Measurements from ENCODE around the gene SMYD2. TPM values are rescaled to one million over a fixed set of nuclear protein-coding genes. Genes with fewer than 3 reads are reported as not detected.
"Not testable (repeated sequence)": the region's sequence is repeated elsewhere in the genome, so short reads cannot be mapped to it uniquely, and the experiment has no call there.

Gene SMYD2
- total RNA-seq, 2 donors from 2014 or later: 18.4 to 18.5 TPM

DNA sequence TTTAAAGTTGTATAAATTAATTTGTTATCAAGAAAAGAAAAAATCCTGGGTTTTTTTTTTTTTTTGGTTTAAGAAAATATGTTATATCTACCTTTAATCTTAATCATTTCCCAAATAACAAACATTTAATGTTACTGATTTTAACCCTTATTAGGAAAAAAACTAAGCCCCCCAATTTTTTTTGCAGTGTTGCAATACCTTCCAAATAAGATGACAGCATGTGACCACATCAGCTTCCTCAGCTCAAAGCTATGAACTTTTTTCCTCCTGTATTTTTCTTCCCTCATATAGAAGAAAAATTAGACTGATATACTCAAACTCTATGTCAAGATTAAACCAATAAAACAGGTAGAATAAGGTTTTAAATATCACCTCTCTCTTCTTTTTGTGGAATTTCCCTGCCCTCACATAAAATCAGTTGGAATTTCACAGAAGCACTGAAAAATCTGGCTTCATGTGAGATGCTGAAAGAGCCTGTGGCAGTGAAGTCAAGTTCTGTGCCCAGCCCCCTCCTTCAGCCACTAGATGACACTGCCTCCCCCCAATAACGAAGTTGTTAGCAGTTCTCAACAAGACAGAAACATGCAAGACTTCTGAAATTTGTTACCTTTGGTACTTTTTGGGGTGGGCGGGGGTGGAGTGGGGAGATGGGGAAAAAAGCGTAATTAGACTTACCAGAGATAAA is 9.6 kb upstream of the SMYD2 start:
- intact Hi-C loops (cut with DNase I): no loop called here
- Histone ChIP-seq H3K4me1 (no peaks in the 10 kb centered on the region), H3K36me3 (replicated peaks in 1 of 2; ENCODE audit: insufficient read depth in 1 of 2, low read depth in 2 of 2) (no peaks in the 10 kb centered on the region), H3K9me3 (no peaks in the 10 kb centered on the region), H3K27ac (no peak overlapping the region), H3K27me3 (peaks cover 0 to 14% of the 10 kb centered on the region in 2 donors), H3K4me3 (no peak overlapping the region)
- DNase-seq (no peak), ATAC-seq (no peak)
- no peak for TF ChIP-seq POLR2A (IDR thresholded peaks at IDR 0.05)
- TF ChIP-seq, protein P1, sequence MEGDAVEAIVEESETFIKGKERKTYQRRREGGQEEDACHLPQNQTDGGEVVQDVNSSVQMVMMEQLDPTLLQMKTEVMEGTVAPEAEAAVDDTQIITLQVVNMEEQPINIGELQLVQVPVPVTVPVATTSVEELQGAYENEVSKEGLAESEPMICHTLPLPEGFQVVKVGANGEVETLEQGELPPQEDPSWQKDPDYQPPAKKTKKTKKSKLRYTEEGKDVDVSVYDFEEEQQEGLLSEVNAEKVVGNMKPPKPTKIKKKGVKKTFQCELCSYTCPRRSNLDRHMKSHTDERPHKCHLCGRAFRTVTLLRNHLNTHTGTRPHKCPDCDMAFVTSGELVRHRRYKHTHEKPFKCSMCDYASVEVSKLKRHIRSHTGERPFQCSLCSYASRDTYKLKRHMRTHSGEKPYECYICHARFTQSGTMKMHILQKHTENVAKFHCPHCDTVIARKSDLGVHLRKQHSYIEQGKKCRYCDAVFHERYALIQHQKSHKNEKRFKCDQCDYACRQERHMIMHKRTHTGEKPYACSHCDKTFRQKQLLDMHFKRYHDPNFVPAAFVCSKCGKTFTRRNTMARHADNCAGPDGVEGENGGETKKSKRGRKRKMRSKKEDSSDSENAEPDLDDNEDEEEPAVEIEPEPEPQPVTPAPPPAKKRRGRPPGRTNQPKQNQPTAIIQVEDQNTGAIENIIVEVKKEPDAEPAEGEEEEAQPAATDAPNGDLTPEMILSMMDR (IDR thresholded peaks at IDR 0.05): no peak
- 29 to 45% methylated on average over 3 of the region's 3 CpGs for WGBS, 2 donors

DNA sequence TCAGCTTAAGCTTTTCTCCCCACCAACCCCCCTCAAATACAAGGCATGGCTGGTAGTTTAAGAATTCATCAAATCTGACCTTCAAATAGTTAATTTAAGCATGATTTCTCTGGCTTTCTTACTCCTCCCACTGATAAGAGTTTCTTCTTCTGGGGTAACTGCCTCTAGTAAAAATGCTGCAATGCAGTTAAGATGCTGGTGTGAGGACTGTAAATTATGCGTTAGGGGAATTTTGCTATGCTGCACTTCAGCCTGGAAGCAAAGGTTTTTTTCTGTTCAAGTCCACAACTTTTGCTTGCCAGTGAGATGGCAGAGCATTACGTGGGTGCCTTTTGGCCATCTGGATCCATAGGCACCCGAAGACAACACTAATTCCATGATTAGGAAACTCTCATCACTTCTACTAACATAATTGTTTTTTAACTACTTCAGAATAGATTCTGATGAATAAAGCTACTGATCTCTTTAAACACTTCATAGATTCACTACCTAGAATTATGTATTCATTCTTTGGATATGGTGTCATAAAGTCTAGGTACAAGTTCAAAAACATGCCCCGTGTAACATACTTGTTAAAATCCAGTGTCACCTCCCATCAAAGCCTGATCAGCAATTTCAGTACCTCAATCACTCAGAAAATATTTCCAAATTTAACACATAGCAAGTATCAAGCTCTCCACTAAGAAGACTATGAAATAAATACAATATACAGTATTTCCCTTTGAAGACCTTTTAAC is 8.8 kb upstream of the SMYD2 start:
- H3K27ac ChIP-seq: no peak overlapping the region
- intact Hi-C loops (cut with DNase I): no loop called here
- peaks cover 0 to 14% of the 10 kb centered on the region in 2 donors for H3K27me3 ChIP-seq
- H3K4me1 ChIP-seq: no peaks in the 10 kb centered on the region
- no peak for TF ChIP-seq POLR2A (IDR thresholded peaks at IDR 0.05)
- TF ChIP-seq, protein P1 (IDR thresholded peaks at IDR 0.05): no peak
- H3K36me3 ChIP-seq (replicated peaks in 1 of 2; ENCODE audit: insufficient read depth in 1 of 2, low read depth in 2 of 2): no peaks in the 10 kb centered on the region
- 40 to 57% methylated on average over 4 of the region's 4 CpGs for WGBS, 2 donors
- H3K4me3 ChIP-seq: no peak overlapping the region
- no peak for ATAC-seq
- no peak for DNase-seq
- no peaks in the 10 kb centered on the region for H3K9me3 ChIP-seq

DNA sequence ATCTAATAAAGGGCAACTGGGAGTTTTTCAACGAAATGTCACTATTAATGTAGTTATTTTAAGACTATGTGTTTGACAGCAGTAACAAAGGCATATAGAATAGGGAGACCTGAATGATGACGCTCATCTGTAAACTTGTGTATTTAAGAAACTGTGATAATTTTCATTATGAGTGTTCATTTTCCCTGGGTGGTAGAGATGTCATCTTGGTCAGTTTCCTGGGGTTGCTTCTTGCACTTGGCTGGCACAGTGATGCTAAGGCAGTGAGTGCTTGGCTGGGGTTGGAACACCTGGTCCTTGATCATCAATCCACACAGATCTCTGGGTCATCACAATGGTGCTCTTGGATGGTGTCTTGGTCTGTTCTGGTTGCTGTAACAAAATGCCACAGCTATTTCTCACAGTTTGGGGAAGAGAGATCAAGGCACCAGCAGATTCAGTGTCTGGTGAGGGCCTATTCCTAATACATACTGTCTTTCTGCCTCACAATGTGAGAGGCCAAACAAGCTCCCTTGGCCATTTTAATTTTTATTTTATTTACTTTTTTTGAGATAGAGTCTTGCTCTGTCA is 7.9 kb upstream of the SMYD2 start:
- Histone ChIP-seq H3K27me3 (peaks cover 0 to 14% of the 10 kb centered on the region in 2 donors), H3K9me3 (no peaks in the 10 kb centered on the region), H3K4me3 (no peak overlapping the region), H3K36me3 (replicated peaks in 1 of 2; ENCODE audit: insufficient read depth in 1 of 2, low read depth in 2 of 2) (no peaks in the 10 kb centered on the region), H3K4me1 (no peaks in the 10 kb centered on the region), H3K27ac (no peak overlapping the region)
- intact Hi-C loops (cut with DNase I): no loop called here
- ATAC-seq: no peak
- TF ChIP-seq, protein P1 (IDR thresholded peaks at IDR 0.05): no peak
- WGBS, 2 donors: 65 to 66% methylated on average over 2 of the region's 2 CpGs
- DNase-seq: no peak

DNA sequence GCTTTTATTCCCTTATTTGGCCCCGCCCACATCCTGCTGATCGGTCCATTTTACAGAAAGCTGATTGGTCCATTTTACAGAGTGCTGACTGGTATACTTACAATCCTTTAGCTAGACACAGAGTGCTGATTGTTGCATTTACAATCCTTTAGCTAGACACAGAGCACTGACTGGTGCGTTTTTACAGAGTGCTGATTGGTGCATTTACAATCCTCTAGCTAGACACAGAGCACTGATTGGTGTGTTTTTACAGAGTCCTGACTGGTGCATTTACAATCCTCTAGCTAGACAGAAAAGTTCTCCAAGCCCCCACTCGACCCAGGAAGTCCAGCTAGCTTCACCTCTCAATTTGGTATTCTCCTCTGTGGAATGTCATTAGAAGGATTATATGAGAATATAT is 5.3 kb upstream of the SMYD2 start:
- DNase-seq; H3K27me3 ChIP-seq; intact Hi-C loops (cut with DNase I); H3K9me3 ChIP-seq; ATAC-seq; H3K4me3 ChIP-seq; H3K36me3 ChIP-seq (replicated peaks in 1 of 2; ENCODE audit: insufficient read depth in 1 of 2, low read depth in 2 of 2); H3K4me1 ChIP-seq; H3K27ac ChIP-seq: not testable (repeated sequence)
- 83 to 89% methylated on average over 4 of the region's 4 CpGs for WGBS, 2 donors

DNA sequence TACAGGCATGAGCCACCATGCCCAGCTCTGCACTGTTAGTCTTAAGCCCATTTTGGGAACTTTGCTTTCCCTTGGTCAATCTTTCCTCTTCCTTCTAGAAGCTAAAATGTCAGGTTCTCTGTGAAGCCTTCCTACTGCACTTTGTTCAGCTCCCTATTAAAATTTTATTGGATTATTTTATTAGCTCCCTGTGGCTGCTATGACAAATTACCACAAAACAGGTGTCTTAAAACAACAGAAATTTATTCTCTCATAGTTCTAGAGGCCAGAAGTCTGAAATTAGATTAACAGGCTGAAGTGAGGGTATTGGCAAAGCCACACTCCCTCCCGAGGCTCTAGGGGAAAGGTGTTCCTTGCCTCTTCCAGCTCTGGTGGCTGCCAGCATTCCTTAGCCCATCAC is 4.2 kb upstream of the SMYD2 start:
- Histone ChIP-seq H3K36me3 (replicated peaks in 1 of 2; ENCODE audit: insufficient read depth in 1 of 2, low read depth in 2 of 2) (no peaks in the 10 kb centered on the region), H3K27me3 (no peaks in the 10 kb centered on the region), H3K27ac (no peak overlapping the region), H3K9me3 (no peaks in the 10 kb centered on the region), H3K4me1 (peaks cover 9% of the 10 kb centered on the region), H3K4me3 (no peak overlapping the region)
- intact Hi-C loops (cut with DNase I): no loop called here
- TF ChIP-seq POLR2A (IDR thresholded peaks at IDR 0.05): no peak
- TF ChIP-seq, protein P1 (IDR thresholded peaks at IDR 0.05): no peak
- 43 to 45% methylated on average over 1 of the region's 1 CpG for WGBS, 2 donors
- DNase-seq (no peak), ATAC-seq (no peak)

Data from body of pancreas (tissue), 4 donors.